ENCODE data around the gene TMEM132C.

GRCh38 chr12:128603573-128604115, 336.7 kb downstream of the TMEM132C start:
- TF ChIP-seq EZH2 (IDR thresholded peaks at IDR 0.05; ENCODE audit: borderline replicate concordance, low read depth, low read length, severe bottlenecking) = no peak
- no peak for TF ChIP-seq POLR2A (IDR thresholded peaks at IDR 0.05; ENCODE audit: low read depth, low read length)
- TF ChIP-seq POLR2AphosphoS5 (IDR thresholded peaks at IDR 0.05; ENCODE audit: insufficient read depth, low read depth, low read length) = no peak
- no peak for TF ChIP-seq CTCF (IDR thresholded peaks at IDR 0.05; ENCODE audit: extremely low read depth in 1 of 2, insufficient read depth in 1 of 2, low read depth in 1 of 2, low read length in 2 of 2)
- no peak for TF ChIP-seq MYC (IDR thresholded peaks at IDR 0.05; ENCODE audit: low read depth, low read length)
- TF ChIP-seq JUN (IDR thresholded peaks at IDR 0.05; ENCODE audit: borderline replicate concordance, insufficient read depth, insufficient read length, low read depth) = no peak
- TF ChIP-seq FOS (IDR thresholded peaks at IDR 0.05; ENCODE audit: borderline replicate concordance, insufficient read depth, low read length) = no peak
- no peak for TF ChIP-seq MAX (IDR thresholded peaks at IDR 0.05; ENCODE audit: insufficient read depth, insufficient read length)

All from endothelial cell of umbilical vein (primary cell).